GM23248 (cell line): ENCODE results near the gene CRACDL. TPM values are rescaled to one million over a fixed set of nuclear protein-coding genes. Genes with fewer than 3 reads are reported as not detected.

Experiments used
- DNase-seq: peaks from one replicate; pipeline ENCODE4 v3.0.0-alpha.2; 2015
- H2AFZ ChIP-seq: fragments of 200-600 bp; sonication (generic); 2 replicates; pipeline ENCODE4 v1.6.1; 2016; ENCODE audit warnings: antibody characterized with exemption
- H3F3A ChIP-seq: fragments of 200-600 bp; sonication (generic); 2 replicates; pipeline ENCODE4 v1.6.1; 2016; ENCODE audit warnings: mild to moderate bottlenecking, antibody characterized with exemption, mixed run types; ENCODE audit not compliant: insufficient read depth
- H3K27ac ChIP-seq: fragments of 200-600 bp; sonication (generic); 2 replicates; pipeline ENCODE4 v1.5.1; 2016; ENCODE audit warnings: mild to moderate bottlenecking
- H3K27me3 ChIP-seq: fragments of 200-600 bp; sonication (generic); replicated peaks from 2 replicates; pipeline ENCODE4 v1.6.1; 2016; ENCODE audit warnings: mild to moderate bottlenecking; ENCODE audit not compliant: insufficient read depth
- H3K36me3 ChIP-seq: fragments of 200-600 bp; sonication (generic); 2 replicates; pipeline ENCODE4 v1.6.1; 2016; ENCODE audit warnings: low read depth, mild to moderate bottlenecking
- H3K4me1 ChIP-seq: fragments of 200-600 bp; sonication (generic); 2 replicates; pipeline ENCODE4 v1.6.1; 2016; ENCODE audit warnings: mild to moderate bottlenecking; ENCODE audit not compliant: insufficient read depth
- H3K4me2 ChIP-seq: fragments of 200-600 bp; sonication (generic); one replicate; pipeline ENCODE4 v1.6.1; 2016; ENCODE audit warnings: mild to moderate bottlenecking; ENCODE audit not compliant: unreplicated experiment
- H3K4me3 ChIP-seq: fragments of 200-600 bp; sonication (generic); 2 replicates; pipeline ENCODE4 v1.5.1; 2016; ENCODE audit warnings: mild to moderate bottlenecking
- H3K79me2 ChIP-seq: fragments of 200-600 bp; sonication (generic); 2 replicates; pipeline ENCODE4 v1.6.1; 2016; ENCODE audit warnings: mild to moderate bottlenecking; ENCODE audit not compliant: insufficient read depth
- H3K9ac ChIP-seq: fragments of 200-600 bp; sonication (generic); 2 replicates; pipeline ENCODE4 v1.6.1; 2016; ENCODE audit warnings: mild to moderate bottlenecking
- H3K9me2 ChIP-seq: fragments of 200-600 bp; sonication (generic); 2 replicates; pipeline ENCODE4 v1.6.1; 2016; ENCODE audit warnings: mixed run types, mild to moderate bottlenecking, moderate library complexity; ENCODE audit not compliant: insufficient read depth
- H3K9me3 ChIP-seq: fragments of 200-600 bp; sonication (generic); one replicate; pipeline ENCODE4 v1.6.1; 2017; ENCODE audit warnings: low read depth
- H4K20me1 ChIP-seq: fragments of 200-600 bp; sonication (generic); 2 replicates; pipeline ENCODE4 v1.6.0; 2016; ENCODE audit not compliant: insufficient read depth
- EZH2 ChIP-seq: fragments of 200-600 bp; sonication (generic); IDR thresholded peaks from 2 replicates; pipeline ENCODE4 v1.6.1; 2018; ENCODE audit warnings: antibody characterized with exemption, mild to moderate bottlenecking; ENCODE audit not compliant: insufficient read depth, poor library complexity, severe bottlenecking
- EZH2phosphoT487 ChIP-seq: fragments of 200-600 bp; sonication (generic); IDR thresholded peaks from 2 replicates; pipeline ENCODE4 v1.6.1; 2018; ENCODE audit warnings: antibody characterized with exemption, moderate library complexity, mild to moderate bottlenecking, low read depth; ENCODE audit not compliant: insufficient read depth
- WGBS, 2 experiments: methylation state at CpG; one replicate each; pipeline ENCODE4 v1.1.6; 2015 to 2017; ENCODE audit warnings: low lambda C conversion rate in 2 of 2, low coverage in 1 of 2; ENCODE audit errors: missing lambda C conversion rate in 2 of 2; 5-methylcytosine and 5-hydroxymethylcytosine counted together
- in situ Hi-C: fragments of 300-500 bp; cut with MboI; formaldehyde crosslinking; loops from 2 replicates; pipeline ENCODE4 v1.15.0; 2020
- polyA plus RNA-seq: library from polyadenylated mRNA; unstranded; fragments of >200 nt; fragmentation: Nextera tagmentation; extraction: Ambion mirVana; gene quantifications from 2 replicates; pipeline ENCODE4 v1.2.1, GENCODE V29; 2016
- total RNA-seq: library from RNA; depleted of rRNA; stranded (reverse); fragments of >200 nt; shearing (Covaris generic); gene quantifications from 2 replicates; pipeline ENCODE4 v1.2.3, GENCODE V29; 2014

Gene CRACDL
- total and polyA plus RNA-seq, 2 experiments from 2014 or later = not detected

DNA sequence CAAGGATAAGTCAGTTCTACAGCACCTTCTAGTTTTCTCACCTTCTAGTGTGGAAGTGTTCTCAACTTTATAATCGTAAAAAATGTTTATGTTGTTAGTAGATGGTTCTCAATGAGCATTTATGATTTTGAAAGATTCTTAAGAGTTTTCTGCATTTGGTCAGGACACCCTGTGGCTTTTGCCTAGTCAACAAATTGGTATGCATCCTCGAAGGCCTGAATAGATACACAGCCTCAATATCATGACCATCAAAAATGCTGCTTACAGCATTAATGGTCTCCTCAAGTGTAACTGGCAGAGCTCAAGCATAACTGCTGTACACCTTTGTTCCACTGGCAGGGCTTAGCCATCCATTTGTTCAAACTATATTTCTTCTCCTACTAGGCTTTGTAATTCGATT, 96.7 kb downstream of the CRACDL start:
- Histone ChIP-seq H2AFZ (no peak overlapping the region), H4K20me1 (no peaks in the 10 kb centered on the region), H3K36me3 (no peaks in the 10 kb centered on the region), H3K79me2 (no peaks in the 10 kb centered on the region), H3F3A (peaks cover 6% of the 10 kb centered on the region; the same call in 1 of the 2 replicates), H3K27ac (no peak overlapping the region), H3K4me2 (no peak overlapping the region), H3K9me2 (no peaks in the 10 kb centered on the region), H3K4me1 (0 out of 2 replicates have a peak, but pooled peaks cover 7% of the 10 kb centered on the region), H3K9ac (no peak overlapping the region), H3K27me3 (no peaks in the 10 kb centered on the region), H3K9me3 (no peaks in the 10 kb centered on the region), H3K4me3 (no peak overlapping the region)
- DNase-seq = peak; percentile 65
- in situ Hi-C loops = loop anchor here (25.0 kb wide), 2 partner anchors 177 to 427 kb away; no protein-coding TSS in a partner anchor
- WGBS, 2 experiments = 24% methylated on average over 3 of the region's 3 CpGs
- TF ChIP-seq EZH2phosphoT487 (no peak), EZH2 (no peak)

DNA sequence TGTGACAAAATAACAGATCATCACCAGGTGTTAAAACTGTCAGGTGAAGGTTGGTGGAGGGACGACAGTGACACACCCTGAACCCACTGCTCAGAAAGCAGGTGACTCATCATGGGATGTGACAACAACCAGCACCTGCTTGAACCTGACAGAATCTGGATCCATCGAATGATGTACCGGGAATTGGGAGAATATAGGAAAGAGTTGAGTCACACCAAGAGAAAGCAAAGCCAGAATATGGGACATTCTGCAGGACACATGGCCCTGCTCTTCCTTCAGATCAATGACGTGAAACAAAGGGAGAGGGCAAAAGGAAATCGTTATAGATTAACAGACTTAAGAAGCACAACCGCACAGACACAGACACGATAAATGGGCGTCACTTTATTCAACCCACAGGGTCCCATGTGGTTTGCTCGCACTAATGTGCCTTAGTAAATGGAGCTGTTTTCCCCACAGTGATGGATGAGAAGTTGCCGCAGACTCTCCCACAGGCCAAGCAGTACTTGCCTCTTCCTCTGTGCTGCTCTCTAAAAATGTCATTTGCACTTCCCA, 100.1 kb downstream of the CRACDL start:
- no peak for TF ChIP-seq EZH2phosphoT487
- no peak for TF ChIP-seq EZH2
- no peaks in the 10 kb centered on the region for H3K79me2 ChIP-seq
- no peak overlapping the region for H3K27ac ChIP-seq
- H3K9me3 ChIP-seq = no peaks in the 10 kb centered on the region
- H3K9ac ChIP-seq = no peak overlapping the region
- peaks cover 6% of the 10 kb centered on the region; the same call in 1 of the 2 replicates for H3F3A ChIP-seq
- DNase-seq = no peak
- in situ Hi-C loops = loop anchor here (25.0 kb wide), 2 partner anchors 174 to 424 kb away; no protein-coding TSS in a partner anchor
- H3K27me3 ChIP-seq = no peaks in the 10 kb centered on the region
- H3K36me3 ChIP-seq = no peaks in the 10 kb centered on the region
- no peak overlapping the region for H3K4me3 ChIP-seq
- 0 out of 2 replicates have a peak, but pooled peaks cover 7% of the 10 kb centered on the region for H3K4me1 ChIP-seq
- H2AFZ ChIP-seq = no peak overlapping the region
- no peaks in the 10 kb centered on the region for H4K20me1 ChIP-seq
- no peak overlapping the region for H3K4me2 ChIP-seq
- no peaks in the 10 kb centered on the region for H3K9me2 ChIP-seq
- WGBS, 2 experiments = 64% methylated on average over 10 of the region's 10 CpGs

DNA sequence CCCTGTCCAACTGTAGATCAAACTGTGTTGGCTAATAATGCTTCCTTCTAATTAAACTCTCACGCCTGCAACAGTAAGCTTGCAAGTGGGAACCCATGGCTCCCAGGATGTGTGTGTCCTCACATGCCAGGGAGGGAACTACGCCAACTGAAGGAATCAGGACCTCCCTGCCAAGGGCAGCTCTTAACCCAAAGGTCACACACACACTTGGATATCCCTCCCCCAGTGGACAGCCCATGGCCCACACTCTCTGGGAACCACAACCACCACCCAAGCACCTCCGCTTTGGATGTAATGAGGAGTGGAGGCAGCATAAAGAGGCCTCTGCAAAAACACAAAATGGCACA, 102.1 kb downstream of the CRACDL start:
- H3K4me2 ChIP-seq = no peak overlapping the region
- in situ Hi-C loops = loop anchor here (25.0 kb wide), 2 partner anchors 172 to 422 kb away; no protein-coding TSS in a partner anchor

DNA sequence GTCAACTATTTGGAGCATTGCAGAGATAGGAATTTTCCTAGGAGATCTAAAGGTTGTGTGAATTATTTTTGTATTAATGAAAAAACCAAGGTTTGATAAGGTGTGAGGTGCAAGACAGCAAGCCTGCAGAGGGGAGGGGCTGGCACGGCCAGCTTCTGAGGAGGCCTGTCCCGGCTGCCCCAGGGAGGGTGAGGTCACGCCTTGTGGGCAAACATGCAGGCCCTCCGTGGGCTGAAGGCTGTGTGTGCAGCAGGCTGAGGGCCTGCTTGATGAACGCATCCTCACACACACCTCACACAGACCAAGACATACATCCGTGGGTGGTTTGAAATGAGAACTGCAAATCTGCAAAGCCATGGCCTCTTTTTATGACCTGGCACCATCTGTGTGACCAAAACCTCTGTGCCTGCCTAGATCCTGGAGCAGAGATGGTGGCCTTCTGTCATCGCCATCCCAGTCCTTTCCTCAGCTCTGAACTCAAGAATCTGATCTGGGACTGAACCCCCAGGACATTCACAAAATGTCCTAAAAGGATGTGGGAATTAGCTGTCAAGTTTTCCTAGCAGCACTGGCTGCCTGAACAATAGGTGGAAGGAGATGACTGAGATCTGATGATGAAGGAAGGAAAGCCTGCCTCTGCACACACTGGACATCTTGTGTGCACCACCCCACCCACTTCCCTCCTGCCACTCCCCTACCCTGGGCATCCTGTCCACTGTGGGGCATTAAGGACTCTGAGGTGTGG, 102.7 kb downstream of the CRACDL start:
- no peak overlapping the region for H3K9ac ChIP-seq

More for the DNA sequence above, 102.1 kb downstream of the CRACDL start:
- Histone ChIP-seq H3K9me3 (no peaks in the 10 kb centered on the region), H3K9me2 (no peaks in the 10 kb centered on the region), H3K4me3 (no peak overlapping the region), H3K79me2 (no peaks in the 10 kb centered on the region), H3K9ac (no peak overlapping the region), H4K20me1 (no peaks in the 10 kb centered on the region), H3K27ac (no peak overlapping the region), H3K4me1 (no peaks in the 10 kb centered on the region), H3F3A (no peaks in the 10 kb centered on the region), H3K36me3 (no peaks in the 10 kb centered on the region), H2AFZ (no peak overlapping the region), H3K27me3 (no peaks in the 10 kb centered on the region)
- TF ChIP-seq EZH2phosphoT487 (no peak), EZH2 (no peak)
- 94% methylated on average over 3 of the region's 3 CpGs for WGBS, 2 experiments
- no peak for DNase-seq

More for the DNA sequence above, 102.7 kb downstream of the CRACDL start:
- Histone ChIP-seq H3K27ac (no peak overlapping the region), H2AFZ (no peak overlapping the region), H3K4me3 (no peak overlapping the region), H3K9me2 (no peaks in the 10 kb centered on the region), H3K4me2 (no peak overlapping the region), H3K79me2 (no peaks in the 10 kb centered on the region), H3K9me3 (no peaks in the 10 kb centered on the region), H4K20me1 (no peaks in the 10 kb centered on the region), H3K27me3 (peaks cover under 1% of the 10 kb centered on the region; the same call in 1 of the 2 replicates), H3K4me1 (no peaks in the 10 kb centered on the region), H3K36me3 (no peaks in the 10 kb centered on the region), H3F3A (no peaks in the 10 kb centered on the region)
- no peak for DNase-seq
- WGBS, 2 experiments = 56 to 66% methylated on average over 7 of the region's 7 CpGs
- in situ Hi-C loops = loop anchor here (25.0 kb wide), 2 partner anchors 171 to 421 kb away; no protein-coding TSS in a partner anchor
- TF ChIP-seq EZH2 = no peak
- no peak for TF ChIP-seq EZH2phosphoT487
